Mesenchymal stem cell (in vitro differentiated cells and primary cell): ENCODE data around the gene DYSF.

Source experiments
- DNase-seq: peaks from one replicate; pipeline ENCODE4 v3.0.0-alpha.2; 2013
- H2AFZ ChIP-seq: one replicate; pipeline ENCODE4 v1.6.1; 2013; ENCODE audit warnings: low read depth, mild to moderate bottlenecking, control low read depth, inconsistent platforms, low read length, moderate library complexity
- H2AK5ac ChIP-seq: 2 replicates; pipeline ENCODE4 v1.6.1; 2013; ENCODE audit warnings: low read length, moderate library complexity, mild to moderate bottlenecking, inconsistent platforms; ENCODE audit not compliant: severe bottlenecking
- H2BK120ac ChIP-seq: one replicate; pipeline ENCODE4 v1.6.1; 2013; ENCODE audit warnings: low read depth, mild to moderate bottlenecking, inconsistent platforms, low read length, moderate library complexity
- H2BK12ac ChIP-seq, 2 experiments: one replicate each; pipeline ENCODE4 v1.6.1; 2013; ENCODE audit warnings: inconsistent platforms in 2 of 2, low read length in 2 of 2, mild to moderate bottlenecking in 2 of 2, moderate library complexity in 2 of 2, control low read depth in 1 of 2
- H2BK15ac ChIP-seq: one replicate; pipeline ENCODE4 v1.6.1; 2013; ENCODE audit warnings: mild to moderate bottlenecking, low read depth, inconsistent platforms; ENCODE audit not compliant: poor library complexity, severe bottlenecking
- H2BK5ac ChIP-seq: 2 replicates; pipeline ENCODE4 v1.6.1; 2013; ENCODE audit warnings: low read depth, mild to moderate bottlenecking, low read length, control low read depth, inconsistent platforms; ENCODE audit not compliant: poor library complexity, severe bottlenecking
- H3K14ac ChIP-seq, 2 experiments: one replicate each; pipeline ENCODE4 v1.6.1; 2013; ENCODE audit warnings: inconsistent platforms in 2 of 2, low read length in 2 of 2, control low read depth in 1 of 2, mild to moderate bottlenecking in 1 of 2, moderate library complexity in 1 of 2
- H3K18ac ChIP-seq, 2 experiments: one replicate each; pipeline ENCODE4 v1.6.1; 2013; ENCODE audit warnings: inconsistent platforms in 2 of 2, low read length in 2 of 2, control low read depth in 1 of 2, low read depth in 1 of 2, mild to moderate bottlenecking in 1 of 2
- H3K23ac ChIP-seq, 2 experiments: one replicate each; pipeline ENCODE4 v1.6.1; 2013; ENCODE audit warnings: inconsistent platforms in 2 of 2, low read length in 2 of 2, mild to moderate bottlenecking in 2 of 2, moderate library complexity in 2 of 2, control low read depth in 1 of 2
- H3K27ac ChIP-seq: 2 replicates; pipeline ENCODE4 v1.5.1; 2013; ENCODE audit warnings: mild to moderate bottlenecking, moderate library complexity, low read length, control low read depth, inconsistent platforms; ENCODE audit not compliant: poor library complexity, severe bottlenecking
- H3K27me3 ChIP-seq, 2 experiments: 2 replicates each; pipeline versions ENCODE4 v1.6.1 to v1.7.0; 2013; ENCODE audit warnings: low read length in 2 of 2, mild to moderate bottlenecking in 2 of 2, moderate library complexity in 2 of 2, control low read depth in 1 of 2, inconsistent platforms in 1 of 2; ENCODE audit not compliant: control insufficient read depth in 1 of 2, insufficient read depth in 1 of 2
- H3K36me3 ChIP-seq, 2 experiments: 2 replicates each; pipeline versions ENCODE4 v1.6.1 to v1.7.0; 2013; ENCODE audit warnings: low read length in 2 of 2, control low read depth in 1 of 2, inconsistent platforms in 1 of 2, low read depth in 1 of 2, mild to moderate bottlenecking in 1 of 2; ENCODE audit not compliant: insufficient read depth in 2 of 2, control insufficient read depth in 1 of 2
- H3K4ac ChIP-seq, 2 experiments: one replicate each; pipeline ENCODE4 v1.6.1; 2013; ENCODE audit warnings: inconsistent platforms in 2 of 2, low read length in 2 of 2, mild to moderate bottlenecking in 2 of 2, moderate library complexity in 2 of 2, control low read depth in 1 of 2, low read depth in 1 of 2
- H3K4me1 ChIP-seq: 2 replicates; pipeline ENCODE4 v1.6.1; 2013; ENCODE audit warnings: low read depth, low read length, control low read depth; ENCODE audit not compliant: control insufficient read depth, insufficient read depth
- H3K4me2 ChIP-seq: 2 replicates; pipeline ENCODE4 v1.6.1; 2013; ENCODE audit warnings: low read length, mild to moderate bottlenecking, inconsistent platforms; ENCODE audit not compliant: poor library complexity, severe bottlenecking
- H3K4me3 ChIP-seq, 2 experiments: 2 replicates each; pipeline versions ENCODE4 v1.5.1 to v1.7.0; 2013; ENCODE audit warnings: low read length in 2 of 2, mild to moderate bottlenecking in 2 of 2, control low read depth in 1 of 2, low read depth in 1 of 2; ENCODE audit not compliant: insufficient read depth in 1 of 2
- H3K79me1 ChIP-seq: replicated peaks from 2 replicates; pipeline ENCODE4 v1.6.1; 2013; ENCODE audit warnings: mild to moderate bottlenecking, control low read depth, low read length, inconsistent platforms; ENCODE audit not compliant: poor library complexity, severe bottlenecking
- H3K9ac ChIP-seq: 2 replicates; pipeline ENCODE4 v1.7.0; 2013; ENCODE audit warnings: mild to moderate bottlenecking, low read length, moderate library complexity
- H3K9me3 ChIP-seq: 2 replicates; pipeline ENCODE4 v1.7.0; 2013; ENCODE audit warnings: mild to moderate bottlenecking, low read length; ENCODE audit not compliant: control insufficient read depth
- H4K8ac ChIP-seq: one replicate; pipeline ENCODE4 v1.6.1; 2013; ENCODE audit warnings: inconsistent platforms, mild to moderate bottlenecking, low read length, moderate library complexity
- H4K91ac ChIP-seq: one replicate; pipeline ENCODE4 v1.6.1; 2013; ENCODE audit warnings: mild to moderate bottlenecking, low read length, inconsistent platforms
- WGBS: methylation state at CpG from one replicate; pipeline ENCODE4 v1.1.7; 2013; ENCODE audit warnings: mixed read lengths; 5-methylcytosine and 5-hydroxymethylcytosine counted together

The DYSF gene

DNA sequence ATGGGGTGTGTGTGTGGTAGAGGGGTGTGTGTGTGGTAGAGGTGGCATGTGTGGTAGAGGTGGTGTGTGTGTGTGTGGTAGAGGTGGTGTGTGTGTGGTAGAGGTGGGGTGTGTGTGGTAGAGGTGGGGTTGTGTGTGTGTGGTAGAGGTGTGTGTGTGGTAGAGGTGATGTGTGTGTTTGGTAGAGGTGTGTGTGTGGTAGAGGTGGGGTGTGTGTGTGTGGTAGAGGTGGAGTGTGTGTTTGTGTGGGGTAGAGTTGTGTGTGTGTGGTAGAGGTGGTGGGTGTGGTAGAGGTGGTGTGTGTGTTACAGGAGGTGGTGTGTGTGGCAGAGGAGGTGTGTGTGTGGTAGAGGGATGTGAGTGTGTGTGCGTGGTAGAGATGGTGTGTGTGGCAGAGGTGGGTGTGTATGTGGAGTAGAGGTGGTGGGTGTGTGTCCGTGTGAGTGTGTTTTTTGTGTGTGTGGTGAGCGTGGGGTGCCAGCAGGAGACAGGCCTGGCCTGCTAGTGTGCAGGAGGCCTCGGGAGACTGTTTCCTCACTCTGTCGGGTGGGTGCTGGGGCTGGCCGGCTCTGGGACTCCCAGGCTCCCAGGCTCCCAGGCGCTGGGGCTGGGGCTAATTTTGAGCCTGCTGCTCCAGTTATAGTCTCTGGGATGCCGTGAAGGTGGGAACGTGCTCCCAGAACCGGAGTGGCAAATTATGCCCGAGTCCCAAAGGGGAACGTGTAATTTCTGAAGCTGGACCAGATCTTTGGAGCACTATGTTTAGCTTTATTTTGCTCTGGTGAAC lies 165.2 kb downstream of the DYSF start:
- H3K4me2 ChIP-seq, result no peak overlapping the region
- peak overlapping the region in 1 of 2 experiments; percentile 79 for H3K18ac ChIP-seq
- H2AK5ac ChIP-seq, result no peak overlapping the region
- peak overlapping the region in 1 of 2 experiments; percentile 93 for H3K14ac ChIP-seq
- no peak overlapping the region for H2BK15ac ChIP-seq
- H3K4me1 ChIP-seq, result peaks cover 11% of the 10 kb centered on the region
- no peak overlapping the region for H3K27ac ChIP-seq
- H3K9ac ChIP-seq, result no peak overlapping the region
- peak; percentile 3 for DNase-seq
- H4K8ac ChIP-seq, result no peak overlapping the region
- WGBS, result 73% methylated on average over 12 of the region's 12 CpGs
- H2BK5ac ChIP-seq, result no peak overlapping the region
- no peak overlapping the region for H2BK120ac ChIP-seq
- H3K9me3 ChIP-seq, result no peaks in the 10 kb centered on the region
- H4K91ac ChIP-seq, result no peak overlapping the region
- H3K79me1 ChIP-seq, result peaks cover 11% of the 10 kb centered on the region
- H3K4me3 ChIP-seq, result no peak overlapping the region
- H3K27me3 ChIP-seq, result peaks cover 0 to 21% of the 10 kb centered on the region in 2 experiments
- no peak overlapping the region for H2BK12ac ChIP-seq
- no peak overlapping the region for H2AFZ ChIP-seq
- peaks cover 0 to 60% of the 10 kb centered on the region in 2 experiments for H3K36me3 ChIP-seq
- no peak overlapping the region for H3K4ac ChIP-seq
- no peak overlapping the region for H3K23ac ChIP-seq

GRCh38 chr2:71619230-71619741 lies 165.9 kb downstream of the DYSF start:
- H3K27ac ChIP-seq, result no peak overlapping the region
- no peak overlapping the region for H2BK15ac ChIP-seq
- H2AK5ac ChIP-seq, result no peak overlapping the region
- H3K23ac ChIP-seq, result no peak overlapping the region
- H2AFZ ChIP-seq, result no peak overlapping the region
- H3K14ac ChIP-seq, result no peak overlapping the region
- no peak overlapping the region for H3K4ac ChIP-seq
- H3K27me3 ChIP-seq, result peaks cover 0 to 19% of the 10 kb centered on the region in 2 experiments
- no peak overlapping the region for H2BK12ac ChIP-seq
- H3K18ac ChIP-seq, result no peak overlapping the region
- 81% methylated on average over 15 of the region's 15 CpGs for WGBS
- peaks cover 11% of the 10 kb centered on the region for H3K4me1 ChIP-seq
- no peak for DNase-seq
- peaks cover 11% of the 10 kb centered on the region for H3K79me1 ChIP-seq
- H4K91ac ChIP-seq, result no peak overlapping the region
- H4K8ac ChIP-seq, result no peak overlapping the region
- no peak overlapping the region for H3K9ac ChIP-seq
- H2BK5ac ChIP-seq, result no peak overlapping the region
- H3K4me2 ChIP-seq, result no peak overlapping the region
- no peaks in the 10 kb centered on the region for H3K9me3 ChIP-seq
- H2BK120ac ChIP-seq, result no peak overlapping the region
- peaks cover 0 to 52% of the 10 kb centered on the region in 2 experiments for H3K36me3 ChIP-seq
- H3K4me3 ChIP-seq, result no peak overlapping the region

GRCh38 chr2:71620116-71620515 lies 166.8 kb downstream of the DYSF start:
- H2AK5ac ChIP-seq, result no peak overlapping the region
- H2BK5ac ChIP-seq, result no peak overlapping the region
- no peak overlapping the region for H3K27ac ChIP-seq
- H3K36me3 ChIP-seq, result peaks cover 0 to 44% of the 10 kb centered on the region in 2 experiments
- H2AFZ ChIP-seq, result no peak overlapping the region
- no peak overlapping the region for H3K4me3 ChIP-seq
- no peaks in the 10 kb centered on the region for H3K9me3 ChIP-seq
- 82% methylated on average over 6 of the region's 6 CpGs for WGBS
- peaks cover 11% of the 10 kb centered on the region for H3K4me1 ChIP-seq
- no peak overlapping the region for H3K4ac ChIP-seq
- H2BK12ac ChIP-seq, result no peak overlapping the region
- no peak overlapping the region for H3K23ac ChIP-seq
- DNase-seq, result no peak
- peaks cover 11% of the 10 kb centered on the region for H3K79me1 ChIP-seq
- peaks cover 0 to 19% of the 10 kb centered on the region in 2 experiments for H3K27me3 ChIP-seq
- H3K4me2 ChIP-seq, result no peak overlapping the region
- H4K91ac ChIP-seq, result no peak overlapping the region
- no peak overlapping the region for H4K8ac ChIP-seq
- no peak overlapping the region for H3K9ac ChIP-seq
- H3K18ac ChIP-seq, result no peak overlapping the region
- no peak overlapping the region for H2BK15ac ChIP-seq
- H2BK120ac ChIP-seq, result no peak overlapping the region
- H3K14ac ChIP-seq, result no peak overlapping the region

DNA sequence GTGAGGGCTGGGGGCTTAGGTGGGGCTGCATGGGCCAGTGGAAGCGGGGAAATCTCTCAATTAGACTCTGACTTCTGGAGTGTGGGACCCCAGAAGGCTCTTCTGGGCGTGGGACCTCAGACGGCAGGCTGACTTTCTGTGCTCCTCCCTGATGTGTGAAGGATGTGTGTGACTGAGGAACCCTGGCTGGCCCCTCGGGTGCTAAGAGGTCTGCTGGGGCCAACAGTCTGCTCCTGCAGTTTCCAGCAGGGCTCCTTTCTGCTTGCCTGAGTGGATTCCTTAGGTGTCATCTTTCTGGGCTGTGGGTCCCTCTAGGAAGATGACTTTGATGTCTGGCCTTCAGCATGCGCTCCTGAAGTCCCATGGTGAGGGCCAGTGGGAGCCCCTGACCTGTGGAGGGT lies 167.5 kb downstream of the DYSF start:
- H3K9me3 ChIP-seq, result no peaks in the 10 kb centered on the region
- H3K27me3 ChIP-seq, result peaks cover 0 to 19% of the 10 kb centered on the region in 2 experiments
- H4K8ac ChIP-seq, result no peak overlapping the region
- DNase-seq, result no peak
- H3K4me2 ChIP-seq, result no peak overlapping the region
- no peak overlapping the region for H3K27ac ChIP-seq
- no peak overlapping the region for H2AK5ac ChIP-seq
- no peak overlapping the region for H2AFZ ChIP-seq
- H4K91ac ChIP-seq, result no peak overlapping the region
- H3K4me3 ChIP-seq, result no peak overlapping the region
- 89% methylated on average over 5 of the region's 5 CpGs for WGBS
- no peak overlapping the region for H3K9ac ChIP-seq
- H3K4ac ChIP-seq, result no peak overlapping the region
- H2BK15ac ChIP-seq, result no peak overlapping the region
- peaks cover 6% of the 10 kb centered on the region for H3K79me1 ChIP-seq
- no peak overlapping the region for H3K14ac ChIP-seq
- H3K36me3 ChIP-seq, result peaks cover 0 to 37% of the 10 kb centered on the region in 2 experiments
- no peak overlapping the region for H2BK5ac ChIP-seq
- no peak overlapping the region for H2BK12ac ChIP-seq
- H3K4me1 ChIP-seq, result peaks cover 11% of the 10 kb centered on the region
- peak overlapping the region in 1 of 2 experiments; percentile 35 for H3K18ac ChIP-seq
- no peak overlapping the region for H2BK120ac ChIP-seq
- H3K23ac ChIP-seq, result no peak overlapping the region
